Smooth muscle cell (in vitro differentiated cells): ENCODE measurements around the gene PHF19. TPM values are rescaled to one million over a fixed set of nuclear protein-coding genes. Genes with fewer than 3 reads are reported as not detected.

Experiments
- DNase-seq: peaks from one replicate; lab custom pipeline; 2025; ENCODE audit not compliant: unreplicated experiment; lab: John Stamatoyannopoulos, UW
- H2AFZ ChIP-seq: fragments of 200-600 bp; sonication (generic); 2 replicates; pipeline ENCODE4 v1.6.0; 2016; ENCODE audit warnings: antibody characterized with exemption, low read depth, mild to moderate bottlenecking
- H3F3A ChIP-seq: fragments of 200-600 bp; sonication (generic); 2 replicates; pipeline ENCODE4 v1.6.0; 2017; ENCODE audit warnings: antibody characterized with exemption, low read depth
- H3K27ac ChIP-seq: fragments of 200-600 bp; sonication (generic); 2 replicates; pipeline ENCODE4 v1.5.1; 2016; ENCODE audit warnings: low read depth, mild to moderate bottlenecking
- H3K27me3 ChIP-seq: fragments of 200-600 bp; sonication (generic); 2 replicates; pipeline ENCODE4 v1.6.1; 2016; ENCODE audit warnings: low read depth, mild to moderate bottlenecking
- H3K36me3 ChIP-seq: fragments of 200-600 bp; sonication (generic); 2 replicates; pipeline ENCODE4 v1.5.1; 2016; ENCODE audit warnings: low read depth
- H3K4me1 ChIP-seq: fragments of 200-600 bp; sonication (generic); 2 replicates; pipeline ENCODE4 v1.5.1; 2016; ENCODE audit warnings: low read depth
- H3K4me2 ChIP-seq: fragments of 200-600 bp; sonication (generic); 2 replicates; pipeline ENCODE4 v1.6.0; 2016; ENCODE audit warnings: mild to moderate bottlenecking
- H3K4me3 ChIP-seq: fragments of 200-600 bp; sonication (generic); 2 replicates; pipeline ENCODE4 v1.5.1; 2016; ENCODE audit warnings: mild to moderate bottlenecking
- H3K79me2 ChIP-seq: fragments of 200-600 bp; sonication (generic); 2 replicates; pipeline ENCODE4 v1.6.0; 2016; ENCODE audit warnings: low read depth, mild to moderate bottlenecking
- H3K9ac ChIP-seq: fragments of 200-600 bp; sonication (generic); 2 replicates; pipeline ENCODE4 v1.6.0; 2016; ENCODE audit warnings: low read depth
- H3K9me3 ChIP-seq: fragments of 200-600 bp; sonication (generic); replicated peaks from 2 replicates; pipeline ENCODE4 v1.5.1; 2016; ENCODE audit warnings: low read depth
- H4K20me1 ChIP-seq: fragments of 200-600 bp; sonication (generic); 2 replicates; pipeline ENCODE4 v1.6.0; 2016; ENCODE audit warnings: low read depth
- WGBS: methylation state at CpG from one replicate; pipeline ENCODE4 v1.1.7; 2016; ENCODE audit warnings: low lambda C conversion rate; 5-methylcytosine and 5-hydroxymethylcytosine counted together
- polyA plus RNA-seq: library from polyadenylated mRNA; unstranded; fragments of >200 nt; fragmentation: Nextera tagmentation; extraction: Ambion mirVana; gene quantifications from 2 replicates; pipeline ENCODE4 v1.2.1, GENCODE V29; 2016
- total RNA-seq: library from RNA; depleted of rRNA; stranded (reverse); fragments of >200 nt; gene quantifications from 2 replicates; pipeline ENCODE4 v1.2.3, GENCODE V29; 2014
- TF ChIP-seq, protein P1 (sequence below): fragments of 200-600 bp; sonication (generic); IDR thresholded peaks from 2 replicates; pipeline ENCODE4 v1.5.1; 2017; ENCODE audit warnings: borderline replicate concordance, mild to moderate bottlenecking, antibody characterized with exemption; ENCODE audit not compliant: insufficient read depth, poor library complexity, severe bottlenecking

The PHF19 gene
- total and polyA plus RNA-seq, 2 experiments from 2014 or later = 14.1 to 19.3 TPM

- 52% methylated on average over 20 of the region's 20 CpGs for WGBS
- no peaks in the 10 kb centered on the region for H3K27me3 ChIP-seq
- peak overlapping the region; percentile 83 for H3K27ac ChIP-seq
- no peaks in the 10 kb centered on the region for H3K9me3 ChIP-seq
- no peaks in the 10 kb centered on the region for H4K20me1 ChIP-seq
- no peak for DNase-seq
- TF ChIP-seq, protein P1, sequence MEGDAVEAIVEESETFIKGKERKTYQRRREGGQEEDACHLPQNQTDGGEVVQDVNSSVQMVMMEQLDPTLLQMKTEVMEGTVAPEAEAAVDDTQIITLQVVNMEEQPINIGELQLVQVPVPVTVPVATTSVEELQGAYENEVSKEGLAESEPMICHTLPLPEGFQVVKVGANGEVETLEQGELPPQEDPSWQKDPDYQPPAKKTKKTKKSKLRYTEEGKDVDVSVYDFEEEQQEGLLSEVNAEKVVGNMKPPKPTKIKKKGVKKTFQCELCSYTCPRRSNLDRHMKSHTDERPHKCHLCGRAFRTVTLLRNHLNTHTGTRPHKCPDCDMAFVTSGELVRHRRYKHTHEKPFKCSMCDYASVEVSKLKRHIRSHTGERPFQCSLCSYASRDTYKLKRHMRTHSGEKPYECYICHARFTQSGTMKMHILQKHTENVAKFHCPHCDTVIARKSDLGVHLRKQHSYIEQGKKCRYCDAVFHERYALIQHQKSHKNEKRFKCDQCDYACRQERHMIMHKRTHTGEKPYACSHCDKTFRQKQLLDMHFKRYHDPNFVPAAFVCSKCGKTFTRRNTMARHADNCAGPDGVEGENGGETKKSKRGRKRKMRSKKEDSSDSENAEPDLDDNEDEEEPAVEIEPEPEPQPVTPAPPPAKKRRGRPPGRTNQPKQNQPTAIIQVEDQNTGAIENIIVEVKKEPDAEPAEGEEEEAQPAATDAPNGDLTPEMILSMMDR = no peak
- peaks cover 23% of the 10 kb centered on the region for H3K4me1 ChIP-seq
- no peaks in the 10 kb centered on the region for H3K36me3 ChIP-seq
- H3K79me2 ChIP-seq = no peaks in the 10 kb centered on the region
- H3K4me2 ChIP-seq = peak overlapping the region; percentile 58
- no peak overlapping the region for H2AFZ ChIP-seq
- H3F3A ChIP-seq = peaks cover 21% of the 10 kb centered on the region
- H3K9ac ChIP-seq = peak overlapping the region; percentile 40
- H3K4me3 ChIP-seq = no peak overlapping the region
Measured at GRCh38 chr9:120918931-120919842, 42.2 kb upstream of the PHF19 start.

GRCh38 chr9:120917929-120918762 is 41.2 kb upstream of the PHF19 start:
- peaks cover 23% of the 10 kb centered on the region for H3K4me1 ChIP-seq
- TF ChIP-seq, protein P1 = no peak
- DNase-seq = no peak
- peaks cover 21% of the 10 kb centered on the region for H3F3A ChIP-seq
- H4K20me1 ChIP-seq = no peaks in the 10 kb centered on the region
- H2AFZ ChIP-seq = no peak overlapping the region
- peak overlapping the region; percentile 83 for H3K27ac ChIP-seq
- H3K79me2 ChIP-seq = no peaks in the 10 kb centered on the region
- 98% methylated on average over 4 of the region's 4 CpGs for WGBS
- no peaks in the 10 kb centered on the region for H3K36me3 ChIP-seq
- no peaks in the 10 kb centered on the region for H3K9me3 ChIP-seq
- no peak overlapping the region for H3K9ac ChIP-seq
- H3K4me2 ChIP-seq = no peak overlapping the region
- H3K27me3 ChIP-seq = no peaks in the 10 kb centered on the region
- no peak overlapping the region for H3K4me3 ChIP-seq

GRCh38 chr9:120916991-120917880 is 40.2 kb upstream of the PHF19 start:
- no peak overlapping the region for H2AFZ ChIP-seq
- H3K4me1 ChIP-seq = peaks cover 19% of the 10 kb centered on the region
- no peaks in the 10 kb centered on the region for H4K20me1 ChIP-seq
- DNase-seq = no peak
- 90% methylated on average over 8 of the region's 8 CpGs for WGBS
- no peak overlapping the region for H3K27ac ChIP-seq
- H3K9me3 ChIP-seq = no peaks in the 10 kb centered on the region
- H3K4me3 ChIP-seq = no peak overlapping the region
- no peaks in the 10 kb centered on the region for H3K79me2 ChIP-seq
- no peaks in the 10 kb centered on the region for H3K27me3 ChIP-seq
- TF ChIP-seq, protein P1 = no peak
- no peak overlapping the region for H3K4me2 ChIP-seq
- H3K9ac ChIP-seq = no peak overlapping the region
- no peaks in the 10 kb centered on the region for H3K36me3 ChIP-seq
- H3F3A ChIP-seq = peaks cover 21% of the 10 kb centered on the region
